Measurements from ENCODE around the gene SLC26A11.

- TF ChIP-seq EZH2 (IDR thresholded peaks at IDR 0.05; ENCODE audit: insufficient read depth, poor library complexity, severe bottlenecking) (no peak), EZH2phosphoT487 (IDR thresholded peaks at IDR 0.05; ENCODE audit: insufficient read depth, low read depth) (no peak)
Observed at GRCh38 chr17:80296221-80296620, 76.0 kb downstream of the SLC26A11 start.
